Measurements from ENCODE around the gene CNTNAP5. TPM values are rescaled to one million over a fixed set of nuclear protein-coding genes. Genes with fewer than 3 reads are reported as not detected.
A peak's percentile ranks its signal among the peaks of the same experiment; 100 is the strongest.

CNTNAP5 gene
- total and polyA plus RNA-seq, 2 of the 8 experiments (the other 6 are each of a cell fraction or from before 2014, with no cell fraction given), result 0.11 to 0.76 TPM

DNA sequence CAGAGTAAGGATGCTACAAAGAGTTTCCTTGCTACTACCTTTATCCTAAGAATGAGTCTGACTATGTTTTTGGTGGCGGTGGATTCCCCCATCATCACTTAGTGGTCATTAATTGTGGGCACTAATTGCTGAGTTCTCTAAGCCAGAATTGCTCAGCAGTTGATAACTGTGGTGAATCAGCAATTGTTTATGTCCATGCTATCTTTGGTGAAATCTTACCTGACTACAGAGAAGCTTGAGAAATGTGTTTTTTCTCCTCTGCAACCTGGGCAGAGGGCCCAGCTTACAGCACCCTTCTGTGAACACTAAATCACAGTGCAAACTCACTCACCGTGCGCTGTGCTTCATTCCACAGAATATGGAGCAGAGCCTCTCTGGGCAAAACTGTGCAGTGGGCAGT, 683.6 kb downstream of the CNTNAP5 start:
- POLR2A ChIA-PET (ENCODE audit: partially characterized antibody), result no interaction called here
- Histone ChIP-seq H3K4me1 (replicated peaks in 1 of 4; ENCODE audit: control insufficient read depth in 3 of 4, insufficient read depth in 4 of 4, low read length in 3 of 4) (no peaks in the 10 kb centered on the region), H3K23me2 (ENCODE audit: low read depth, low read length) (no peaks in the 10 kb centered on the region; the same call in 1 of the 2 replicates), H3K9ac (replicated peaks in 1 of 4; ENCODE audit: extremely low read depth in 1 of 4, low read depth in 3 of 4, low read length in 3 of 4) (no peak overlapping the region), H3K4me2 (ENCODE audit: insufficient read depth in 1 of 2, low read depth in 2 of 2, low read length in 2 of 2) (no peak overlapping the region), H3K79me1 (ENCODE audit: low read depth, low read length) (no peaks in the 10 kb centered on the region), H4K8ac (ENCODE audit: extremely low read depth, insufficient read depth, low read length) (no peak overlapping the region), H3K36me3 (ENCODE audit: control insufficient read depth in 2 of 4, insufficient read depth in 4 of 4, low read length in 3 of 4) (no peaks in the 10 kb centered on the region), H2AK5ac (ENCODE audit: low read depth, low read length) (no peak overlapping the region), H3K27me3 (replicated peaks in 1 of 4; ENCODE audit: control insufficient read depth in 3 of 4, extremely low read depth in 1 of 4, insufficient read depth in 3 of 4, low read length in 3 of 4) (peaks cover 0 to 1% (median 0%) of the 10 kb centered on the region in 4 experiments; a peak in 1 of 7 replicates), H3K9me3 (ENCODE audit: insufficient read depth in 2 of 2, low read depth in 1 of 2, low read length in 1 of 2) (no peaks in the 10 kb centered on the region), H2BK12ac (ENCODE audit: low read depth, low read length) (no peak overlapping the region), H3K79me2 (ENCODE audit: control insufficient read depth in 1 of 2, insufficient read depth in 2 of 2, low read length in 2 of 2) (no peaks in the 10 kb centered on the region), H2BK120ac (replicated peaks; ENCODE audit: low read depth, low read length) (no peak overlapping the region), H2BK15ac (ENCODE audit: low read length) (no peak overlapping the region), H3K56ac (replicated peaks; ENCODE audit: insufficient read length, low read depth, low read length) (no peak overlapping the region), H3K18ac (ENCODE audit: extremely low read depth, low read length) (no peak overlapping the region), H3K4ac (replicated peaks; ENCODE audit: insufficient read length, low read depth, low read length) (no peak overlapping the region), H3K14ac (ENCODE audit: insufficient read length) (no peak overlapping the region), H3K23ac (ENCODE audit: insufficient read length) (no peak overlapping the region), H4K20me1 (replicated peaks in 1 of 2; ENCODE audit: control insufficient read depth in 1 of 2, insufficient read depth in 2 of 2, low read length in 2 of 2) (no peaks in the 10 kb centered on the region), H2AFZ (ENCODE audit: low read length) (0 out of 2 replicates have a peak overlapping the region, but pooled peaks have one; percentile 10), H4K91ac (replicated peaks; ENCODE audit: insufficient read length, low read length) (no peak overlapping the region), H2BK20ac (ENCODE audit: low read length) (no peak overlapping the region), H3K27ac (ENCODE audit: low read depth, low read length) (no peak overlapping the region), H4K5ac (ENCODE audit: insufficient read length, low read depth, low read length) (no peak overlapping the region), H2BK5ac (ENCODE audit: low read depth, low read length) (no peak overlapping the region), H3K4me3 (ENCODE audit: extremely low read depth in 1 of 4, insufficient read depth in 2 of 4, low read depth in 3 of 4, low read length in 4 of 4) (no peak overlapping the region)
- 96% methylated on average over 3 of the region's 3 CpGs; no CpG with 5 or more reads in 1 of the 2 experiments for WGBS, 2 experiments (ENCODE audit: extremely low coverage in 1 of 2, insufficient coverage in 1 of 2, insufficient read length in 1 of 2, insufficient replicate concordance in 2 of 2, low coverage in 1 of 2, low lambda C conversion rate in 2 of 2, missing lambda C conversion rate in 1 of 2)
- no peak for DNase-seq (ENCODE audit: low read depth in 1 of 2, low spot score in 2 of 2)
- CTCF ChIA-PET (ENCODE audit: partially characterized antibody), result no interaction called here
- no peak for FAIRE-seq
- TF ChIP-seq SP1 (IDR thresholded peaks at IDR 0.05; ENCODE audit: low read depth, low read length), result no peak
- no peak for TF ChIP-seq SP4 (IDR thresholded peaks at IDR 0.05; ENCODE audit: low read length)
- no peak for TF ChIP-seq ATF2 (IDR thresholded peaks at IDR 0.05; ENCODE audit: low read length)
- TF ChIP-seq RFX5 (IDR thresholded peaks at IDR 0.05; ENCODE audit: borderline replicate concordance, low read depth, low read length), result no peak
- TF ChIP-seq POU5F1 (IDR thresholded peaks at IDR 0.05; ENCODE audit: low read depth, low read length), result no peak
- no peak for TF ChIP-seq JUN (IDR thresholded peaks at IDR 0.05; ENCODE audit: low read depth, low read length)
- no peak for TF ChIP-seq TBP (IDR thresholded peaks at IDR 0.05; ENCODE audit: low read depth, low read length)
- TF ChIP-seq SP2 (IDR thresholded peaks at IDR 0.05; ENCODE audit: low read length), result no peak
- no peak for TF ChIP-seq SRF (IDR thresholded peaks at IDR 0.05; ENCODE audit: low read depth, low read length)
- TF ChIP-seq HDAC6 (IDR thresholded peaks at IDR 0.05; ENCODE audit: low read depth, low read length), result no peak
- no peak for TF ChIP-seq SAP30 (IDR thresholded peaks at IDR 0.05; ENCODE audit: insufficient read depth, insufficient replicate concordance, low read length)

Measured in H1 (cell line).